ENCODE measurements around the gene ATP1A4.

The ATP1A4 gene

GRCh38 chr1:160114085-160114484 is 37.3 kb upstream of the ATP1A4 start:
- Histone ChIP-seq H3K4me3 (ENCODE audit: low read length) (no peak overlapping the region), H3K27me3 (ENCODE audit: insufficient read depth, low read length) (no peaks in the 10 kb centered on the region), H3K9ac (ENCODE audit: low read depth, low read length) (no peak overlapping the region), H3K4me1 (ENCODE audit: insufficient read depth, low read length) (peaks cover 40% of the 10 kb centered on the region), H3K9me3 (ENCODE audit: insufficient read depth, low read depth, low read length) (no peaks in the 10 kb centered on the region), H3K36me3 (ENCODE audit: insufficient read depth, low read depth, low read length) (peaks cover 4% of the 10 kb centered on the region; the same call in 1 of the 2 replicates), H3K27ac (ENCODE audit: low read length) (no peak overlapping the region)

DNA sequence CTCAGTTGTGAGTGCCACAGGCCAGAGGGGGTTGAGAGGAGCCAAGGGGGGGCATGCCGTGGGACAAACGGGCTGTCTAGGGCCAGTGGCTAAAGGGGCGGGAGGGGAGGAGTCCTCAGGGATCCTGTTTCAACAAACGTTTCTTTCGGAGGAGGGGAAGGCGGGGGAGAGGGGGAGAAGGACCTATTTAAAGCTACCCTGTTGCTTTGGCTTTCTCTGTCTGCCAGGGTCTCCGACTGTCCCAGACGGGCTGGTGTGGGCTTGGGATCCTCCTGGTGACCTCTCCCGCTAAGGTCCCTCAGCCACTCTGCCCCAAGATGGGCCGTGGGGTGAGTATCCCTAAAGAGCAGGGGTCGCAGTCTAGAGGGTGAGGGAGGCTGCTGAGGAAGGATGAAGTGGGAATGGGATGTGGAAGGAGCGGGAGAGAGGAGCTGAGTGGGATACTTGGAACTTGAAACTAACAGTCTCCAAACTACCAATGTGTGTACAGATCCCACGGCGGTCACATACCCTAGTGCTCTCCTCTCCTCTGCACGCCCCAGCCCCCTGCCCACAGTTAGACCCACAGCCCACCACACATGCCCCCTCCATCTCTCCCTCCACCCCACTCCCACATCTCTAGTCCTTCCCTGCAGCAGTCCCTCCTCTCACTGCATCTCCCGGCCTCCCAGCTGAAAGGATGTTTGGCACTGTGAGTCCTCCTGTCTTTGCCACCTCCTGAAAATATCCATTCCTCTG is 35.7 kb upstream of the ATP1A4 start, which contains the start of gene ATP1A2:
Gene ATP1A2, plus strand, starts transcription at position 215 of the 738 bp plus-strand sequence. Its CDS starts 103 bp downstream, at position 318.
- Histone ChIP-seq H3K27ac (ENCODE audit: low read length) (no peak within 1 kb of the TSS), H3K27me3 (ENCODE audit: insufficient read depth, low read length) (no peaks in the 10 kb centered on the region), H3K36me3 (ENCODE audit: insufficient read depth, low read depth, low read length) (peaks cover 4% of the 10 kb centered on the region; the same call in 1 of the 2 replicates), H3K9ac (ENCODE audit: low read depth, low read length) (peak within 1 kb of the TSS; percentile 48; the same call in 1 of the 2 replicates), H3K4me3 (ENCODE audit: low read length) (peak within 1 kb of the TSS; percentile 63), H3K4me1 (ENCODE audit: insufficient read depth, low read length) (peaks cover 31% of the 10 kb centered on the region), H3K9me3 (ENCODE audit: insufficient read depth, low read depth, low read length) (no peaks in the 10 kb centered on the region)

GRCh38 chr1:160116283-160117147 is 34.9 kb upstream of the ATP1A4 start:
- Histone ChIP-seq H3K36me3 (ENCODE audit: insufficient read depth, low read depth, low read length) (peaks cover 11% of the 10 kb centered on the region), H3K9me3 (ENCODE audit: insufficient read depth, low read depth, low read length) (no peaks in the 10 kb centered on the region), H3K4me1 (ENCODE audit: insufficient read depth, low read length) (peaks cover 31% of the 10 kb centered on the region), H3K27ac (ENCODE audit: low read length) (no peak overlapping the region), H3K4me3 (ENCODE audit: low read length) (peak overlapping the region; percentile 63), H3K9ac (ENCODE audit: low read depth, low read length) (peak overlapping the region; percentile 48; the same call in 1 of the 2 replicates), H3K27me3 (ENCODE audit: insufficient read depth, low read length) (no peaks in the 10 kb centered on the region)

DNA sequence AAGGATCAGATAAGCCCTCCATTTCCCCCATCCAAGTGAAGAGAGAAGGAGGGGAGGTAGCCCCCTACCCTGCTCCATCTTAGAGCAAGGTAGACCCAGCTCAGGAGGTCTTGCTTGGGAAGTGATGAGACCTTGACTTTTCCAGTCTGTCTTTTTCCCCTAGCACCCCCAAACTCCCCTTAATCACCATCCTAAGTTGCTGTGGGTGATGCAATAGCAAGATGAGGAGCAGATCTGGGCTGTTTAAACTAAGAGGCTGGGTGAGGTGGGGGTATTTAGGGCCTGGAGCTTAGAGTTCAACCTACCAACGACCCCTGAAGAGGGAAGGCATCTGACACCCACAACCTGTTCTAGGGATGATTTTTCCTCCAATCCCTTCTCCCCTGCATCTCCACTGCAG is 34.1 kb upstream of the ATP1A4 start:
- Histone ChIP-seq H3K27ac (ENCODE audit: low read length) (peak overlapping the region; percentile 16), H3K27me3 (ENCODE audit: insufficient read depth, low read length) (no peaks in the 10 kb centered on the region), H3K9me3 (ENCODE audit: insufficient read depth, low read depth, low read length) (no peaks in the 10 kb centered on the region), H3K9ac (ENCODE audit: low read depth, low read length) (peak overlapping the region; percentile 48; the same call in 1 of the 2 replicates), H3K4me3 (ENCODE audit: low read length) (peak overlapping the region; percentile 63; the same call in 1 of the 2 replicates), H3K36me3 (ENCODE audit: insufficient read depth, low read depth, low read length) (peaks cover 17% of the 10 kb centered on the region), H3K4me1 (ENCODE audit: insufficient read depth, low read length) (peaks cover 31% of the 10 kb centered on the region)

DNA sequence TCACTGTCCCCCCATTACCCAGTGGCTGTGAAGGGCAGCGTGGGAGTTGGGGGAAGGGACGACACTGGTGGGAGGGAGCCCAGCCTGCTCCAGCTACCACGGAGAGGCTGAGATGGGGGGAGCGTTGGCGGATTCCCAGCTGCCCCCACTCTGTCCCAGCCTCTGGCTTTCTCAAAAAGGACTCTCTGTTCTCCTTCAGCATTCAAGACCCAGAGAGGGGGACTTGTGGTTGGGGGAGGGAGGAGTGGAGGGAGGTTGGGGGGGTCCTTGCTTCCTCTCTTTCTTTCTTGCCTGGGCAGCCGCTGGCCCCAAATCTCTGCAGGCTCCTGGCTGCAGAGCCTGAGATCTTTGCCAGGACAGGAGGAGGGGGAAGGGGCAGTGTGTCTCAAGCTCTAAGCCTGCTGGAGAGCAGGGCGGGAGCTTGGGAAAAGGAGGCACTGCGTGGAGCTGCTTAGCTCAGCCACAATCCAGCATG is 33.7 kb upstream of the ATP1A4 start:
- H3K9me3 ChIP-seq (ENCODE audit: insufficient read depth, low read depth, low read length) = no peaks in the 10 kb centered on the region
- H3K4me1 ChIP-seq (ENCODE audit: insufficient read depth, low read length) = peaks cover 31% of the 10 kb centered on the region
- H3K36me3 ChIP-seq (ENCODE audit: insufficient read depth, low read depth, low read length) = peaks cover 21% of the 10 kb centered on the region
- H3K9ac ChIP-seq (ENCODE audit: low read depth, low read length) = peak overlapping the region; percentile 48; the same call in 1 of the 2 replicates
- peak overlapping the region; percentile 16 for H3K27ac ChIP-seq (ENCODE audit: low read length)
- H3K4me3 ChIP-seq (ENCODE audit: low read length) = peak overlapping the region; percentile 63; the same call in 1 of the 2 replicates
- H3K27me3 ChIP-seq (ENCODE audit: insufficient read depth, low read length) = no peaks in the 10 kb centered on the region

- no peak overlapping the region for H3K9ac ChIP-seq (ENCODE audit: low read depth, low read length)
- H3K27me3 ChIP-seq (ENCODE audit: insufficient read depth, low read length) = no peaks in the 10 kb centered on the region
- H3K27ac ChIP-seq (ENCODE audit: low read length) = no peak overlapping the region
- peaks cover 33% of the 10 kb centered on the region for H3K36me3 ChIP-seq (ENCODE audit: insufficient read depth, low read depth, low read length)
- peaks cover 27% of the 10 kb centered on the region for H3K4me1 ChIP-seq (ENCODE audit: insufficient read depth, low read length)
- no peaks in the 10 kb centered on the region for H3K9me3 ChIP-seq (ENCODE audit: insufficient read depth, low read depth, low read length)
- H3K4me3 ChIP-seq (ENCODE audit: low read length) = no peak overlapping the region
These were observed 32.5 kb upstream of the ATP1A4 start for GRCh38 chr1:160118928-160119327.

- H3K27ac ChIP-seq (ENCODE audit: low read length) = no peak overlapping the region
- H3K4me3 ChIP-seq (ENCODE audit: low read length) = no peak overlapping the region
- H3K9me3 ChIP-seq (ENCODE audit: insufficient read depth, low read depth, low read length) = no peaks in the 10 kb centered on the region
- peaks cover 28% of the 10 kb centered on the region for H3K4me1 ChIP-seq (ENCODE audit: insufficient read depth, low read length)
- H3K36me3 ChIP-seq (ENCODE audit: insufficient read depth, low read depth, low read length) = peaks cover 52% of the 10 kb centered on the region
- H3K27me3 ChIP-seq (ENCODE audit: insufficient read depth, low read length) = no peaks in the 10 kb centered on the region
- no peak overlapping the region for H3K9ac ChIP-seq (ENCODE audit: low read depth, low read length)
These were observed 30.6 kb upstream of the ATP1A4 start for GRCh38 chr1:160120797-160121196.

DNA sequence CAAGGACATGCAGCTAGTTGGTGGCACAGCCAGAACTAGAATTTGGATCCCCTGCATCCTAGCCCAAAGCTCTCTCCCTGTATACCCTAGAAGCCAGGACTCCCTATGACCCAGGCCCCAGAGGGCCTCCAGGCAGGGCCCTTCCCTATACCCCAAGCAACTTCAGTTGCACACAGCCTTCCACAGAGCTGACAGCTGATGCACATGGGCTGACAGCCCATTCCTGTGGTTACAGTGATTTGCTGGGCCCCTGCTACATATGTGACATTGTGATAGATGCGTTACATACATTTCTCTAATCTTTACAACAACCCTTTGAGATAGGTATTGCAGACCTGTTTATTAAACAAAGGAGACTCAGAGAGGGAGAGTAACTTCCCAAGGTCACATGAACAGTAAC is 30.0 kb upstream of the ATP1A4 start:
- Histone ChIP-seq H3K9ac (ENCODE audit: low read depth, low read length) (no peak overlapping the region), H3K27me3 (ENCODE audit: insufficient read depth, low read length) (no peaks in the 10 kb centered on the region), H3K27ac (ENCODE audit: low read length) (no peak overlapping the region), H3K36me3 (ENCODE audit: insufficient read depth, low read depth, low read length) (peaks cover 57% of the 10 kb centered on the region), H3K9me3 (ENCODE audit: insufficient read depth, low read depth, low read length) (no peaks in the 10 kb centered on the region), H3K4me1 (ENCODE audit: insufficient read depth, low read length) (peaks cover 26% of the 10 kb centered on the region), H3K4me3 (ENCODE audit: low read length) (no peak overlapping the region)

DNA sequence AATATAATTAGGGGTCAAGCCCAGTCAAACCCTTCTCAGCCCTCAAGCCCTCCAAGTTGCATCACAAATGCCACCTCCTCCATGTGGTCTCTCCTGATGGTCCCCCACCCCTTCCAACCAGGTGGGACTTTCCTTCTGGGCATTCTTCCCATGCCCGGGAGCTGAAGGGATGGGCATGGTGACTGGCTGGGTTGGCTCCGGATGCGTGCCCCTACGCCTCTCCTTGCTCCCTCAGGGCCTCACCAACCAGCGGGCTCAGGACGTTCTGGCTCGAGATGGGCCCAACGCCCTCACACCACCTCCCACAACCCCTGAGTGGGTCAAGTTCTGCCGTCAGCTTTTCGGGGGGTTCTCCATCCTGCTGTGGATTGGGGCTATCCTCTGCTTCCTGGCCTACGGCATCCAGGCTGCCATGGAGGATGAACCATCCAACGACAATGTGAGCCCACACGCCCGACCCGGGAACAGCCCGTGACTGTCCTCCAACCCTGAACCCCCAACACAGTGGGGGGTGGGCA is 28.4 kb upstream of the ATP1A4 start:
- H3K9ac ChIP-seq (ENCODE audit: low read depth, low read length) = no peak overlapping the region
- peaks cover 74% of the 10 kb centered on the region for H3K36me3 ChIP-seq (ENCODE audit: insufficient read depth, low read depth, low read length)
- H3K27ac ChIP-seq (ENCODE audit: low read length) = no peak overlapping the region
- H3K4me1 ChIP-seq (ENCODE audit: insufficient read depth, low read length) = peaks cover 11% of the 10 kb centered on the region
- no peaks in the 10 kb centered on the region for H3K27me3 ChIP-seq (ENCODE audit: insufficient read depth, low read length)
- no peaks in the 10 kb centered on the region for H3K9me3 ChIP-seq (ENCODE audit: insufficient read depth, low read depth, low read length)
- H3K4me3 ChIP-seq (ENCODE audit: low read length) = no peak overlapping the region

- peaks cover 79% of the 10 kb centered on the region for H3K36me3 ChIP-seq (ENCODE audit: insufficient read depth, low read depth, low read length)
- H3K4me3 ChIP-seq (ENCODE audit: low read length) = no peak overlapping the region
- no peak overlapping the region for H3K9ac ChIP-seq (ENCODE audit: low read depth, low read length)
- H3K9me3 ChIP-seq (ENCODE audit: insufficient read depth, low read depth, low read length) = no peaks in the 10 kb centered on the region
- no peak overlapping the region for H3K27ac ChIP-seq (ENCODE audit: low read length)
- H3K4me1 ChIP-seq (ENCODE audit: insufficient read depth, low read length) = peaks cover 5% of the 10 kb centered on the region
- no peaks in the 10 kb centered on the region for H3K27me3 ChIP-seq (ENCODE audit: insufficient read depth, low read length)
These were observed 27.7 kb upstream of the ATP1A4 start for GRCh38 chr1:160123726-160124125.

DNA sequence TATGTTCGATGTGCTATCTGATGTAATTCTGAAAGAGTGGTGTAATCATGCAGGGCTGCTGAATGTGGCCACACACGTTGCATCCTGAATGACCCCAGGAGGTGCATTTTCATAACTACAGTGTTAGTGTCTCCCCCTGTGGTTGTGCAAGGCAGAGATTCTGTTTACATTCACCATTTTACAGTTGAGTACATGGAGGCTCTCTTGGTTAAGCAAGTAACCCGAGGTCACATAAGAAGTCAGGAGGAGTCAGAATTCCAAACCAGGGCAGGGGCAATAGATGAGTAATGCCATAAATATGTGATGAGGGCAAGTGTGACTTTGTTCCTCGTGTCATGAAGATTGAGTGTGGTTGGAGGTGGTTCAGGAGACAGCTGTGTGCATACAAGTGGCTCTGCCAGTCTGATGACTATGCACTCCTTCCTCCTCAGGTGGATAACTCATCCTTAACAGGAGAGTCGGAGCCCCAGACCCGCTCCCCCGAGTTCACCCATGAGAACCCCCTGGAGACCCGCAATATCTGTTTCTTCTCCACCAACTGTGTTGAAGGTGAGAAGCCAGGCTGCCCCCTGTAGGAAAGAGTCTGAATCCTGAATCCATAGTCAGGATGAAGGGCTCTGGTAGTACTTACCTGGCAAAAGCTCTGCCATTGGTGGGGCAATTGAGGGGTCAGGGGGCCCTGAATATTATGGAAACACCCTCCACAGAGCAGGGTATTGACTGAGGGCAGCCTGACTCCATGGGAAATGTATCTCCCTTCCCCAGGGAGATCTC is 26.5 kb upstream of the ATP1A4 start:
- Histone ChIP-seq H3K27ac (ENCODE audit: low read length) (no peak overlapping the region), H3K9ac (ENCODE audit: low read depth, low read length) (no peak overlapping the region)

More for the DNA sequence above, 26.5 kb upstream of the ATP1A4 start:
- peaks cover 88% of the 10 kb centered on the region for H3K36me3 ChIP-seq (ENCODE audit: insufficient read depth, low read depth, low read length)
- no peaks in the 10 kb centered on the region for H3K27me3 ChIP-seq (ENCODE audit: insufficient read depth, low read length)
- no peaks in the 10 kb centered on the region for H3K9me3 ChIP-seq (ENCODE audit: insufficient read depth, low read depth, low read length)
- peaks cover 5% of the 10 kb centered on the region for H3K4me1 ChIP-seq (ENCODE audit: insufficient read depth, low read length)
- no peak overlapping the region for H3K4me3 ChIP-seq (ENCODE audit: low read length)
